Islet precursor cell (in vitro differentiated cells): ENCODE results near the gene RSAD1.

ENCODE experiments used
- DNase-seq: peaks from one replicate; pipeline ENCODE4 v3.0.0-alpha.2; 2018

Gene RSAD1

DNA sequence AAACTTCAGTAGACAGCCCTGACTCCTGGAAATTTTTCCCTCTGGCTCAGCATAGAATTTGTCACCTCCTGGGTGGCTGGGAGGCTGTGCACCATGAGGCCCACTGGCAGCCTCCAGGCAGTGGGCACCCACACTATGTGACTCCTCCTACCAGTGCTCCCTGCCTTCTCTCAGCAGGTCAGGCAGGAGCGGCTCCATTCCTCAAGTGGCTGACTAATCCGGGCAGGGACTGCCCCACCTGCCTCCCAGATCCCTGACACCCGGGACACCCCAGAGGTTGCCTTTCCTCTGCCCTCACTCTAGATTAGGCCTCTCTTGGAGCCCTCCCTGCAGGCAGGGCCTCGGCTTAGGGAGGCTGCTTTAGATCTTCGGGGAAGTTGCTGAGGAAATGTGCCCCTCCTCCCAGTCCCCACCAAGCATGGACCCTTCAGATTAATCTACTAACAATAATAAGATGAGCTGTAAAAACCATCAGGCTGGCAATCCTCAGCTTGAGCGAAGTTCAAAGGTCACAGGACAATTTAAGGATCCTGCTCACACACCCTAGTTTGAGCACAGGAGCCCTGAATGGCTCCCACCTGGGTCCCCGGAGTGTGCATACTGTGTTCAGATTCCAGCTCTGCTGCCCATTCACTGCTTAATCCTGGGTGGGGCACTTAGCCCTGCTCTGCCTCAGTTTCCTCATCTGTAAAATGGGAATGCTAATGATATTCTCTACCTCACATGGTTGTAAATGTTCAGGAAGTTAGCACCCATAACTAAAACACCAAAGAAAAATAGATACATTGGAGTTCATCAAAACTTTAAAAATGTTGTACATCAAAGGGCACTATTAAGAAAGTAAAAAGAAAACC lies 19.6 kb downstream of the RSAD1 start:
- no peak for DNase-seq

GRCh38 chr17:50499270-50499669 lies 20.6 kb downstream of the RSAD1 start:
- no peak for DNase-seq

- DNase-seq: no peak
These were observed 21.1 kb downstream of the RSAD1 start for GRCh38 chr17:50499721-50500120.

DNA sequence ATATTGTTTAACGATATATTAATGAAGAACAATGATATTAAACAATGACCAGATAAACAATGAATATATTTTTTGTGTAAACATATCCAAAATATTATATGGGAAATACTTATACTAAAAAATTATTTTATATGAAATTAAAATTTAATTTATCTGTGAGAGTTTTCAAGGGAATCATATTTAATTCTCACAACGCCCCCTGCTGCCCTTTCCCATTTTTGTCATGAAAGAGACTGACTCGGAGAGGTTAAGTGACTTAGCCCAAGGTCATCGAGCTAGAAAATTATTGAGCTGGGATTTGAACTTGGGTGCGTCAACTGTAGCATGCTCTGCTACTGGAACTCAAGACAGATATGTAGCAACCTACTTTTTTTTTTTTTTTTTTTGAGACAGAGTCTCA lies 22.4 kb downstream of the RSAD1 start:
- no peak for DNase-seq

DNA sequence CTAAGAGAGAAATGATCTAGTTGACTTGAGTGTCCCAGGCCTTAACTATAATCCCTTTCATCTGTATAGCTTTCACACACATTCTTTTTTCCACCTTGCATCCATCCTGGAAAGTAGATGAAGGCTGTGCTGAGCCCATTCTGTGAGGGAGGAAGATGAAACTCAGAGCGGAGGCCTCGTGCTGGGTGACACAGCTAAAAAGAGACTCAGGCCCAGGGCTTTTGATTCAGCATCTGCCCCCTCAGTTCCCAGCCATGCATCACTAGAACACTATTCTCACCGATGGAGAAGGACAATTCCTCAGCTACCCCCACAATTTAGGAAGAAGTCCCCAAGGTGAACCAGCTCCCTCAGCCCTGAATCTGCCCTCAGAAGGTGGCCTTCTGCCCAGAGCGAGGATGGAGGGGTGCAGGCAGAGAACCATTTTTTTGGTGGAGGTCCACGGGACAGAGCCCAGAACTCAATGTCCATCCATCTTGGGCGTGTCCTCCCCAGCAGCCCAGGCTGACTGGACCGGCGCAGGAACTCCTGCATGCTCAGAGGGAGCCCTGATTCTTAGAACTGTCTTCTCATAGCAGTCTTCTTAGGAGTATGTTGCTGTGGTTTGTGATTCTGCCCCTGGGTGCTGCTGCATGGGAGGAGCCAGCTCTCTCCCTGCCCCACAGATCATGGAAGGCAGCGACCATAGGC lies 23.8 kb downstream of the RSAD1 start:
- DNase-seq: no peak

DNA sequence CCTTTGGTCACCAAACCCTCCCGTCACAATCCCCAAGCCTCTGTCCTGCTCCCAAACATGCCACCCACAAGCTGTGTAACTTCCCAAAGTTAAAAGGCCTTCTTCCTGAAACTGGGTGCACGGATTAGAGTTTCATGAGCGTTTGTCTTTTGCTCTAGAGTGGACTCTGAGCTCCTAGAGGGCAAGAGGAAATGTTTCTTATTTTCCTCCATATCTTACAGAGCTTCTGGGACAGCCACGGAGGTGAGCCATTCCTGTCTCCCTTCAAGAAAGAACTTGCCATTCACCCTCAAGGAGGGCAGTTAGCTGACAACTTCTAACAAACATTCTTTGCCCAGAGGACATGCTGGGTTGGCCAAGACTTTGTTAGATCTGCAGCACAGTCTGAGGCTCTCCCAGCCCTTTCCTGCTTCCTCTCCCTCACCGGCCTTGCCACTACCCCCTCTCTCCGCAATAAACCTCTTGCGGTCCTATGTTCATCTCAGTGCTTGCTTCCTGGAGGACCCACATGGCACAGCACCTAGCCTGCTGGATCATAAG lies 27.0 kb downstream of the RSAD1 start:
- no peak for DNase-seq

- no peak for DNase-seq
These were observed 27.6 kb downstream of the RSAD1 start for GRCh38 chr17:50506298-50506697.

- peak; percentile 88 for DNase-seq
These were observed 29.4 kb downstream of the RSAD1 start, which contains the start of gene MYCBPAP for GRCh38 chr17:50507871-50508572. TSS of gene MYCBPAP (plus strand) at chr17:50508439. CDS start at chr17:50508675, 236 bp downstream.

DNA sequence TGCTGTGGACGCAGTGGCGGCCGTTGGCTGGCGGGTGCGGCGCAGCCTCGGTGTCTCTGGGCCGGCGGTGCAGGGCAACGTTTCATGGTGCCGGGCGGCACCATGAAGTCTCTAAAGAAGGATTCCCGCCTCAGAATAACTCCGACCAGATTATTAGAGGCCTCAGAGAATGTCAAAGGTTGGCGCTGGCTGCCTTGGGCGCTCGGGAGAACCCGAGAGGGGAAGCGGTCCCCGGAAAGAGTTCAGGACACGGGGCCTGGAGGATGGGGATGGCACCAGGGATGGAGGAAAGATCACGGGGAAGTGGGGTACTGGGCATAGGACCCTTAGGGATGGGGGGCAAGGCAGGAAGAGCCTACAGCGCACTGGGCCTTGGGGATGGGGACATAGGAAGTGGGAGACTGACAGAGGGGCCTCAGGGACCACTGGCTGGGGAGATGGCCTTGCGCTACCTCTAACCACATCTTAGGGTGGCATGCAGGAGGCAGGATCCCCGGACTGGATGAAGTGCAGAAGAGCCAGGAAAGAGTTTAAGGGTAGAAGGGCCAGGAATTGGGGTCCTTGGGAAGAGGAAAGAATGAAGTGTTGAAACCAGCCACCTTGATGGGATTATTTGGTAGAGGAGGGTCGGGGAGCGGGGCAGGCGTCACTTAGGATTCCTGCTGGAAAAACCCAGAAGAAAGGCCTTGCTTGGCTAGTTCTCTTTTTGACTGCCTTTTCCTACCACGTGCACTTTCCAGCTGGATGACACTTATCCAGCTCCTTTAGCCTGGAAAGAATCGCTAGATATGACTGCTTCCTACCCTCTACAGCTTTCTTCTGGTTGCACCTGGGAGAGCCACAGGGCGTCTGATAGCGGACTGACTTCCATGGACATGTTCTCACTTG lies 30.2 kb downstream of the RSAD1 start:
- no peak for DNase-seq

- no peak for DNase-seq
These were observed 32.4 kb downstream of the RSAD1 start for GRCh38 chr17:50511058-50511457.

- no peak for DNase-seq
These were observed 34.8 kb downstream of the RSAD1 start for GRCh38 chr17:50513495-50513894.

DNA sequence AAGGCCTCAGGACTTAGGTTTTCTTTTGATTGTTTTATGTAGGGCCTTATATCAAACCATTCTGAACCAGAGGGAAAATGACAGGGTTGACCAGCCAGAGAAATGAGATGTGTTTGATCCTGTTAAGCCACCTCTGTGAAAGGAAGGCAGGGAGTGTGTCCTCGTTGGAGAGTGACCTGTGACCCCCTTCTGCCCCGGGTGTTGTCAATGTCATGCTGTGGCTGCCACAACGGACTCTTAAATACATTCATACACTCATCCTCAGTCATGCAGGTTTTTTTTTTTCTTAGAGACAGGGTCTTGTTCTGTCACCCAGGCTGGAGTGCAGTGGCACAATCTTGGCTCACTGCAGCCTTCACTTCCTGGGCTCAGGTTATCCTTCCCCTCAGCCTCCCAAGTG lies 35.7 kb downstream of the RSAD1 start:
- DNase-seq: no peak

- DNase-seq: peak; percentile 68
These were observed 36.5 kb downstream of the RSAD1 start for GRCh38 chr17:50514936-50515702.

DNA sequence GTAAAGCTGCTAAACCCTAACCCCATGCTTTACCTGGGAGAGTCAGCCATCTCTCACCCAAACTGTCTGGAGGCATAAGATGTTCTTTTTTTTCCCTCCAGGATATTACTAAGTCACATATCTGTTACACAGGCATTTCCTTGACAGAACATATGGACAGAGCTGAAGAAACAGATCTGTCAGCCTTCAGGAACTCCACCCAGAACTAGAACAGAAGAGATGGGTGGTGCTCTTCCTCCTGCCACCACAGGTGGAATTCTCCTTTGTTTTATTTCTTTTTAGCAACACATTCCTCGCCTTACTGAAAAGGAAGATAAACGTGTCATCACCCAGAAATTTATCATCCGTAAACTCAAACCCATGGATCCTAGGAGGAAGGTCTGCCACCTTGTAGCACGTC lies 38.4 kb downstream of the RSAD1 start:
- DNase-seq: no peak

DNA sequence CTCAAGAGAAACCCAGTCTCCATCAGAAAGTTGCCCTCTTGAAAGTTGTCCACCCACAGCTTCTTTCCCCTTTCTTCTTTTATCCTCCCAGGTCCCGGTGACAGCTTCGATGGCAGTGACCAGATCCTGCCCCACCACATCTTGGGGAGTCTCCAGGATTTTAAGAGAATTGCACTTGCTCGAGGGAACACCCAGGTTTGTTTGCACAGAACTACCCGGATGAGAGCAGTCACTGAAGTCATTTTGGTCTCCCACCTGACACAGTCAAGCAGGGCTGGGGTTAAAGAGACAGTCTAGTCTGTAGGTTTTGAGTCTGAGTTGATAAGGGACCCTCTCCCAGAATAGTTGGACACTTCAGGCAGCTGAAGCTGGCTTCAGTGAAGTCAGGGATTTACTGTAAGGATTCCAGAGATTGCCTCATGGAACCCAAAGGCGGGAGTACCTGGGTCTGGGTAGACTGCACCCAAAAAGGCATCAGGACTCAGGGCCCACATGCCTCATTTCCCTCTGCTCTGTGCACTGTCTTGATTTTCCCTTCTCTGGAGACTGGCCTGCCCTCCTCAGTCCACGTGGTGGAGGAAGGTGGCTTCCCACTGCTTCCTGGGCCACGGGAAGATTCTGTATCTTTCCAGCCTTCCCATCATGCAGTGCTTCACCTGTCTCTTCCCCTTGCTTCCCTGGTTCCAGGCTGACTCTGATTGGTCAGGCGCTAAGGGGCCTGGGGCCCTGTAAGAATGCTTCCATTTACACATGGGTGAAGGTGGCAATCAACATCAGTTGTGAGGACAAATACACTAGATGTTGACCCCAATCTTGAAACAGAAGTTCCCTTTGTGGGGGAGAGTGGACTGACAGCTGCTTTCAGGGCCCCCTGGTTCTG lies 39.1 kb downstream of the RSAD1 start:
- no peak for DNase-seq

DNA sequence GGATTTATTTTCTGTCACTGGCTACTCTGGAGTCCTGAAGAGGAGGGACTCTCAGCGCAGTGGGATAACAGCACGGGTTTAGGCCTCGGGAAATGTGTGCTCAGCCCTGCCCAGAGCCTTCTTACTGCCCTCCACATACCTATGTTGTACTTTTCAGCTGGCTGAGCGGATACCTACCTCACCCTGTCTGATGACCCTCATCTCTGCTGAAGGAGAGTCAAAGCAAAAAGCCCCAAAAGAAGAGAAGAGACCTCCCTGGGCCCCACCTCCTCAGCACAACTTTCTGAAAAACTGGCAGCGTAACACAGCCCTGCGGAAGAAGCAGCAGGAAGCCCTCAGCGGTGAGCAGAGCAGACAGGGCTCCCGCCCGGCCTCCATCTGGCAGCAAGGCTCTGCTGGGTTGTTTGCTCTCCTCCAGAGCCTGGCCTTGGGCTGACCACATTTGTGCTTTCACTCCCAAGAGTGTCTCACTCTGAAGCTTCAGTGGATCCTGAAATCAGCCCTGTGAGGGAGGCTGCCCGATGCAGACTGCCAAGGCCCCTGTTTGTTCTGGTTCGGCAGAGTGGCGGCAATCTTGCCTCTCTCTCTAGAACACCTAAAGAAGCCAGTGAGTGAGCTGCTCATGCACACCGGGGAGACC lies 39.8 kb downstream of the RSAD1 start:
- no peak for DNase-seq

GRCh38 chr17:50519141-50519834 lies 40.6 kb downstream of the RSAD1 start:
- DNase-seq: peak; percentile 90

DNA sequence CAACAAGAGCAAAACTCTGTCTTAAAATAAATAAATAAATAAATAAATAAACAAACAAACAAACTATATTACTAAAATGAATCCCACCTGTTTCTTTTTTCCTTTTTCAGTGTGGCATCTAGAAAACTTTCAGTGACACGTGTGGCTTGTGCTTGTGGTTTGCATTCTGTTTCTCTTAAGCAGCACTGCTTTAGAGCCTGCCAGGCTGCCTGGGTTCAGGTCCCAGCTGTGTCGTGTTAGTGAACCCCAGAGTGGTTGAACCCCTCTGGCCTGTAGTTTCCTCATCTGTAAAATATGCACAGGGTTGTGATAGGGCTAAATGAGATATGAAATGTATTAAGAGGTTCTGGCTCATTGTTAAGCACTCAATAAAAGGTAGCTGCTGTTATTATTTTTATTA lies 41.8 kb downstream of the RSAD1 start:
- DNase-seq: no peak

DNA sequence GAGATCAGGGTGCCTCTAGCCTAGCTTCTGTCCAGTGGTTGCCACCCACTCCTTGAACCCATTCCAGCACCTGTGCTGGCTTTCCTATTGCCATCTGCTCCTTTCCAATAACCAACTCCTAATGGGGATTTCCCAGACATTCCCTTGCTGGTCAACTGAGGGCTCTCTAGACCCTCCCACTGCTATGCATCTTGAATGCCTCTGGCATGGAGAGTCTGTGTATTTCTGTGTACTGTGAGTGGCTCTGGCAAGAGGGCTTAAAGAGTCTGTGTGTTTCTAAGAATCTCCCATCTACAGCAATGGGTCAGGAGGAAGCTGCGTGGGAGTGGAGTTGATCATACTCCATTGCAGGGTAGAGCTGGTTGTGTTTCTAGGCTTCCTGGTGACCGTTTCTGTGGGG lies 42.9 kb downstream of the RSAD1 start:
- DNase-seq: no peak
